B cell (primary cell): ENCODE measurements around the gene POLH. TPM values are rescaled to one million over a fixed set of nuclear protein-coding genes. Genes with fewer than 3 reads are reported as not detected.

Source experiments
- ATAC-seq: fragments of 200-7000 bp; cut with Tn5 transposase; one replicate; pipeline ENCODE4 v1.10.0; 2021; ENCODE audit warnings: low read depth, mild to moderate bottlenecking, moderate number of reproducible peaks, moderate library complexity
- CTCF ChIA-PET: fragments of 350-600 bp; sonication (Branson Sonifier 250); formaldehyde crosslinking; loops from one replicate; lab custom pipeline; 2021; ENCODE audit warnings: antibody characterized with exemption, inconsistent platforms; lab: Charles Lee
- POLR2A ChIA-PET: fragments of 350-600 bp; sonication (Branson Sonifier 250); formaldehyde crosslinking; loops from one replicate; lab custom pipeline; 2021; ENCODE audit warnings: antibody characterized with exemption; lab: Charles Lee
- DNase-seq: peaks from one replicate; pipeline ENCODE4 v3.0.0; 2013
- H2AFZ ChIP-seq: 2 replicates; pipeline ENCODE4 v1.6.1; 2012; ENCODE audit warnings: mild to moderate bottlenecking, low read depth, low read length; ENCODE audit not compliant: insufficient read depth, poor library complexity, severe bottlenecking
- H3K27ac ChIP-seq, 2 donors: 1 replicate in 1 of 2; 2 replicates in 1 of 2; pipeline ENCODE4 v1.5.1; 2012 to 2013; ENCODE audit warnings: low read length in 2 of 2, mild to moderate bottlenecking in 2 of 2, moderate library complexity in 1 of 2
- H3K27me3 ChIP-seq, 4 experiments: fragments of 200-600 bp in 1 of 4; sonication (generic) in 1 of 4; replicated peaks in 1 of 4; 1 replicate in 2 of 4; 2 replicates in 2 of 4; pipeline versions ENCODE4 v1.6.1 to v1.7.0; 2013 to 2016; ENCODE audit warnings: low read length in 3 of 4, mild to moderate bottlenecking in 2 of 4, mixed read lengths in 1 of 4, moderate library complexity in 1 of 4; ENCODE audit not compliant: insufficient read depth in 4 of 4, control insufficient read depth in 3 of 4; ENCODE audit errors: control extremely low read depth in 1 of 4
- H3K36me3 ChIP-seq, 2 experiments: replicated peaks in 1 of 2; 1 replicate in 1 of 2; 2 replicates in 1 of 2; pipeline versions ENCODE4 v1.6.1 to v1.7.1; 2013; ENCODE audit warnings: low read length in 1 of 2; ENCODE audit not compliant: insufficient read depth in 2 of 2, control insufficient read depth in 1 of 2; ENCODE audit errors: control extremely low read depth in 1 of 2, extremely low read depth in 1 of 2
- H3K4me1 ChIP-seq, 2 donors: fragments of 200-600 bp in 1 of 2; sonication (generic) in 1 of 2; 1 replicate in 1 of 2; 2 replicates in 1 of 2; pipeline versions ENCODE4 v1.5.1 to v1.6.1; 2013 to 2017; ENCODE audit warnings: low read length in 2 of 2; ENCODE audit not compliant: control insufficient read depth in 2 of 2, insufficient read depth in 2 of 2
- H3K4me2 ChIP-seq: replicated peaks from 2 replicates; pipeline ENCODE3; 2012; ENCODE audit warnings: mild to moderate bottlenecking, low read depth, low read length; ENCODE audit not compliant: poor library complexity, severe bottlenecking
- H3K4me3 ChIP-seq, 5 experiments: fragments of 200-600 bp in 1 of 5; sonication (generic) in 1 of 5; 1 replicate in 3 of 5; 2 replicates in 2 of 5; pipeline versions ENCODE4 v1.5.1 to v1.7.0; 2011 to 2016; ENCODE audit warnings: low read length in 4 of 5, mild to moderate bottlenecking in 4 of 5, low read depth in 2 of 5, control low read depth in 1 of 5, moderate library complexity in 1 of 5; ENCODE audit not compliant: insufficient read depth in 1 of 5; ENCODE audit errors: control extremely low read depth in 1 of 5, extremely low read depth in 1 of 5
- H3K79me2 ChIP-seq: fragments of 200-600 bp; sonication (generic); one replicate; pipeline ENCODE4 v1.6.0; 2016; ENCODE audit warnings: low read length; ENCODE audit not compliant: control insufficient read depth, insufficient read depth
- H3K9ac ChIP-seq: fragments of 200-600 bp; sonication (generic); 2 replicates; pipeline ENCODE4 v1.6.1; 2017; ENCODE audit warnings: mild to moderate bottlenecking, low read length, moderate library complexity
- H3K9me3 ChIP-seq, 3 donors: one replicate each; pipeline versions ENCODE4 v1.6.1 to v1.7.1; 2013; ENCODE audit warnings: low read length in 2 of 3; ENCODE audit not compliant: control insufficient read depth in 2 of 3, insufficient read depth in 1 of 3; ENCODE audit errors: control extremely low read depth in 1 of 3
- H4K20me1 ChIP-seq: 2 replicates; pipeline ENCODE4 v1.6.0; 2012; ENCODE audit warnings: mild to moderate bottlenecking, low read length; ENCODE audit not compliant: insufficient read depth, control insufficient read depth, poor library complexity, severe bottlenecking
- H3K27ac Mint-ChIP-seq: one replicate; pipeline ENCODE4 v1.8.0; 2021; ENCODE audit warnings: mixed read lengths
- H3K27me3 Mint-ChIP-seq: one replicate; pipeline ENCODE4 v1.8.0; 2021; ENCODE audit warnings: mixed read lengths
- H3K4me1 Mint-ChIP-seq: one replicate; pipeline ENCODE4 v1.8.0; 2021; ENCODE audit warnings: mixed read lengths
- H3K4me3 Mint-ChIP-seq: one replicate; pipeline ENCODE4 v1.8.0; 2021; ENCODE audit warnings: mixed read lengths
- H3K9me3 Mint-ChIP-seq: one replicate; pipeline ENCODE4 v1.8.0; 2022; ENCODE audit warnings: mixed read lengths; ENCODE audit not compliant: insufficient read depth
- CTCF ChIP-seq: fragments of 200-600 bp; IDR thresholded peaks from one replicate; pipeline ENCODE4 v1.8.0; 2022; ENCODE audit warnings: antibody characterized with exemption, mild to moderate bottlenecking
- EZH2 ChIP-seq: IDR thresholded peaks from 2 replicates; pipeline ENCODE4 v1.6.1; 2012; ENCODE audit warnings: borderline replicate concordance, low read depth, mild to moderate bottlenecking, moderate library complexity, low read length; ENCODE audit not compliant: insufficient read depth, poor library complexity, severe bottlenecking
- WGBS: methylation state at CpG from one replicate; pipeline ENCODE4 v1.1.5; 2013; ENCODE audit warnings: missing lambda C conversion rate; ENCODE audit not compliant: insufficient coverage; 5-methylcytosine and 5-hydroxymethylcytosine counted together
- intact Hi-C: fragments of 100-400 bp; cut with micrococcal nuclease; formaldehyde crosslinking; loops from one replicate; pipeline ENCODE4 v1.10.0; 2022
- polyA plus RNA-seq: library from polyadenylated mRNA; depleted of rRNA; stranded (reverse); fragments of >200 nt; gene quantifications from 2 replicates; pipeline ENCODE4 v1.2.3, GENCODE V29; 2012
- total RNA-seq, 2 donors: library from RNA; stranded (reverse); fragments of 120-200 nt in 1 of 2; gene quantifications; 1 replicate in 1 of 2; 2 replicates in 1 of 2; pipeline versions ENCODE4 v1.2.3 to v1.2.4, GENCODE V29; 2013 to 2022

POLH gene
- total and polyA plus RNA-seq, 2 donors (not counting 1 experiment from before 2014, with no cell fraction given), result 14.7 to 24.8 TPM

DNA sequence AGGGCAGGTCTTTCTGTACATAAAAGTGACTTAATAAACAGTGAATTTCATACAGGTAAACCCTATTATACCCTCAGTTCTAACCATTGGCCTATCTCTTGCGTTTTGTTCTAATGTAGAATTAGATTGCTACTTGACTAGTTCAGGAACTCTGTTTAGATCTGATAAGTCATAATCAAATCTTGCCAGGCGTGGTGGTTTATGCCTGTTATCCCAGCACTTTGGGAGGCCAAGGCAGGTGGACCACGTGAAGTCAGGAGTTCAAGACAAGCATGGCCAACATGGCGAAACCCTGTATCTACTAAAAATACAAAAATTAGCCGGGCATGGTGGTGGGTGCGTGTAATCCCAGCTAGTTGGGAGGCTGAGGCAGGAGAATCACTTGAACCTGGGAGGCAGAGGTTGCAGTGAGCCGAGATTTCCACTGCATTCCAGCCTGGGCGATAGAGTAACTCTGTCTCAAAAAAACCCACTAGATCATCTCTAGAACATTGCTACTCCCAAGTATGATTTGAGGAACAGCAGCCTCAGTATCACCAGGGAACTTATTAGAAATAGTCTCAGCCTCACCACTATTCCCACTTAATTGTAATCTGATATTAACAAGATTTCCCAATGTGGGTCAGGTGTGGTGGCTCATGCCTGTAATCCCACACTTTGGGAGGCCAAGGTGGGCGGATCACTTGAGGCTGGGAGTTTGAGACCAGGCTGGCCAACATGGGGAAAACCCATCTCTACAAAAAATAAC is 40.9 kb downstream of the POLH start:
- H3K27ac ChIP-seq, result no peak overlapping the region
- ChIA-PET POLR2A (no interaction called here), CTCF (interaction anchor here (0.7 kb wide), 1 partner anchor 724 kb away, joined by 3 read pairs; no protein-coding TSS in a partner anchor)
- Mint-ChIP-seq H3K27me3 (no peaks in the 10 kb centered on the region), H3K4me1 (peaks cover 6% of the 10 kb centered on the region), H3K27ac (no peak overlapping the region), H3K9me3 (no peaks in the 10 kb centered on the region), H3K4me3 (no peak overlapping the region)
- H3K9ac ChIP-seq, result no peak overlapping the region
- intact Hi-C loops, result no loop called here
- no peaks in the 10 kb centered on the region for H3K79me2 ChIP-seq
- H3K4me2 ChIP-seq, result no peak overlapping the region
- H3K4me1 ChIP-seq, result peaks cover 3 to 4% of the 10 kb centered on the region in 2 donors
- H3K4me3 ChIP-seq, result no peak overlapping the region
- no peaks in the 10 kb centered on the region for H4K20me1 ChIP-seq
- DNase-seq (no peak), ATAC-seq (no peak)
- H3K9me3 ChIP-seq, result no peaks in the 10 kb centered on the region
- no peak overlapping the region for H2AFZ ChIP-seq
- 97% methylated on average over 4 of the region's 9 CpGs for WGBS
- peaks cover 6 to 42% of the 10 kb centered on the region in 2 experiments for H3K36me3 ChIP-seq
- no peaks in the 10 kb centered on the region for H3K27me3 ChIP-seq
- TF ChIP-seq CTCF, result no peak
- TF ChIP-seq EZH2, result no peak

- DNase-seq, result no peak
- TF ChIP-seq CTCF, result no peak
- TF ChIP-seq EZH2, result no peak
- no peaks in the 10 kb centered on the region for H3K27me3 Mint-ChIP-seq
- POLR2A ChIA-PET, result no interaction called here
- H3K4me3 Mint-ChIP-seq, result no peak overlapping the region
- Histone ChIP-seq H3K9me3 (no peaks in the 10 kb centered on the region), H3K9ac (no peak overlapping the region), H4K20me1 (no peaks in the 10 kb centered on the region), H3K27me3 (no peaks in the 10 kb centered on the region), H3K4me3 (no peak overlapping the region), H3K4me1 (peaks cover 3 to 4% of the 10 kb centered on the region in 2 donors), H2AFZ (no peak overlapping the region), H3K36me3 (peaks cover 2 to 57% of the 10 kb centered on the region in 2 experiments), H3K4me2 (no peak overlapping the region), H3K79me2 (peaks cover 5% of the 10 kb centered on the region), H3K27ac (no peak overlapping the region)
- CTCF ChIA-PET, result interaction anchor here (3.9 kb wide), 1 partner anchor 13 kb away, joined by 20 read pairs; no protein-coding TSS in a partner anchor
- H3K4me1 Mint-ChIP-seq, result peaks cover 6% of the 10 kb centered on the region
- peak overlapping the region; percentile 32 for H3K27ac Mint-ChIP-seq
- ATAC-seq, result no peak
- no peaks in the 10 kb centered on the region for H3K9me3 Mint-ChIP-seq
- 98% methylated on average over 11 of the region's 12 CpGs for WGBS
- intact Hi-C loops, result loop anchor here (10.0 kb wide), 1 partner anchor 396 kb away; the partner anchor contains the start of gene DNPH1
Measured at GRCh38 chr6:43621078-43621835, 45.3 kb downstream of the POLH start.
